Measurements from ENCODE around the gene NR3C2. TPM values are rescaled to one million over a fixed set of nuclear protein-coding genes. Genes with fewer than 3 reads are reported as not detected.

Gene NR3C2
- total RNA-seq, 4 donors from 2014 or later, result 13.1 to 24.1 (median 14.6) TPM

DNA sequence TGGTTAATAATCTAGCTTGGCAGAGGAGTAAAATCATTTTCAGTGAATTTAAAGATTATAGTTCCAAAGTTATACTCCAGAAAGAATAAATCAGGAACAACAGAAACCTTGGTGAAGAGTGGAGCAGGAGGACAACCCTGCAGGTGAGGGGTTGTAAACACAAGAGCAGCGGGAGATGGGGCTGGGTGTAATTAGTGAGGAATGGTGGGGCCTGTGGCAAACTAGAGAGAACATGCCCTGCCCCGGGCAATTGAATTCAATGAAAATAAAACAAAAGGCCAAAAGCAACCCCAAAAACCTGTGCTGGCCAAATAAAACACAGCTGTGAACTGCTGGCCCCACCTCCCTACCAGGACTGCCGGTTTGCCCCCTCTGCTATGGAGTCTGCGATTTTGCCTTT, 325.2 kb downstream of the NR3C2 start:
- Histone ChIP-seq H3K27me3 (no peaks in the 10 kb centered on the region), H3K36me3 (peaks cover 0 to 54% (median 5%) of the 10 kb centered on the region in 3 donors), H3K27ac (no peak overlapping the region), H3K9me3 (no peaks in the 10 kb centered on the region), H3K4me1 (peaks cover 0 to 21% (median 0%) of the 10 kb centered on the region in 4 donors), H3K4me3 (no peak overlapping the region)
- no peak for DNase-seq (ENCODE audit: low spot score in 2 of 2)
- TF ChIP-seq, protein P1, sequence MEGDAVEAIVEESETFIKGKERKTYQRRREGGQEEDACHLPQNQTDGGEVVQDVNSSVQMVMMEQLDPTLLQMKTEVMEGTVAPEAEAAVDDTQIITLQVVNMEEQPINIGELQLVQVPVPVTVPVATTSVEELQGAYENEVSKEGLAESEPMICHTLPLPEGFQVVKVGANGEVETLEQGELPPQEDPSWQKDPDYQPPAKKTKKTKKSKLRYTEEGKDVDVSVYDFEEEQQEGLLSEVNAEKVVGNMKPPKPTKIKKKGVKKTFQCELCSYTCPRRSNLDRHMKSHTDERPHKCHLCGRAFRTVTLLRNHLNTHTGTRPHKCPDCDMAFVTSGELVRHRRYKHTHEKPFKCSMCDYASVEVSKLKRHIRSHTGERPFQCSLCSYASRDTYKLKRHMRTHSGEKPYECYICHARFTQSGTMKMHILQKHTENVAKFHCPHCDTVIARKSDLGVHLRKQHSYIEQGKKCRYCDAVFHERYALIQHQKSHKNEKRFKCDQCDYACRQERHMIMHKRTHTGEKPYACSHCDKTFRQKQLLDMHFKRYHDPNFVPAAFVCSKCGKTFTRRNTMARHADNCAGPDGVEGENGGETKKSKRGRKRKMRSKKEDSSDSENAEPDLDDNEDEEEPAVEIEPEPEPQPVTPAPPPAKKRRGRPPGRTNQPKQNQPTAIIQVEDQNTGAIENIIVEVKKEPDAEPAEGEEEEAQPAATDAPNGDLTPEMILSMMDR (IDR thresholded peaks at IDR 0.05), result no peak
- TF ChIP-seq EP300 (IDR thresholded peaks at IDR 0.05), result no peak
- WGBS, 2 donors, result 71 to 76% methylated on average over 4 of the region's 4 CpGs

DNA sequence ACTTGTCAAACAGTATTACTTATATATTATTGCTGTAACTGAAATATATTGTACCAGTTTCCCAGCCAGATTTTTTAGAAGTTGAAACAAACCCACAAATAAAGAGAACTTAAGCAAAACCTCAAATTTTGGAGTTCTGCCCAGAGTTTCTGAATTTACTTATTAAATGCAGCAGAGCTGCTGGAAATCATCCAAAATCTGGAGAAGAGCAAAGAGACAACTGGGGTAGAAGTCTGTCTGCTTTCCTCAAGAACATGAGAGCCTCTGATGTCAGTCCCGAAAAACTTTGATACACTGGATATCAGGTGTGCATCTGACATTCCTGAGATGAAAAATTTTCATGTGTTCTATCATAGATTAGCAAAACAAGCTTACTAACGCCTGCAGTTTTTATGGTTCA, 325.9 kb downstream of the NR3C2 start:
- Histone ChIP-seq H3K9me3 (no peaks in the 10 kb centered on the region), H3K36me3 (peaks cover 0 to 54% (median 5%) of the 10 kb centered on the region in 3 donors), H3K4me3 (no peak overlapping the region), H3K27me3 (no peaks in the 10 kb centered on the region), H3K27ac (no peak overlapping the region), H3K4me1 (peaks cover 0 to 23% (median 2%) of the 10 kb centered on the region in 4 donors)
- no peak for TF ChIP-seq POLR2A (IDR thresholded peaks at IDR 0.05)
- no peak for TF ChIP-seq EP300 (IDR thresholded peaks at IDR 0.05)
- TF ChIP-seq, protein P1 (IDR thresholded peaks at IDR 0.05), result no peak
- peak in 1 of 2 donors; percentile 25 for DNase-seq (ENCODE audit: low spot score in 2 of 2)
- WGBS, 2 donors, result 35 to 45% methylated on average over 2 of the region's 2 CpGs

DNA sequence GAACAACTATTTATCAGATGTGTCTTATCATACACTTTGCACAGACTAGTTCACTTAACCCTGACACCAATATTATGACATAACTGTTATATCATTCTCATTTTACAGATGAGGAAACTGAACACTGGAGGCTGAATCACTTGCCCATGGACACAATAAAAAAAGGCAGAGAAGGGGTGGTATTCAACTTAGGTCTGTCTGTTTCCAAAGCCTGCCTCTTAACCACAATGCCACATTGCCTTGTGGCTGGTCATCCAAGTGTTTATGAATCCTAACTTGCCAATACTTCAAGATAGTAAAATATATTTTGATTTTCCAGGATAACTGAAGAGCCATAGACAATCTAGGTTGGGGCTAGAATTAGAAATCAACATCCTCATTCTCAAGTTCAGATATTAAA, 327.8 kb downstream of the NR3C2 start:
- no peak overlapping the region for H3K27ac ChIP-seq
- peaks cover 0 to 52% (median 0%) of the 10 kb centered on the region in 3 donors for H3K36me3 ChIP-seq
- no peak for DNase-seq (ENCODE audit: low spot score in 2 of 2)
- H3K4me3 ChIP-seq, result no peak overlapping the region
- H3K4me1 ChIP-seq, result peaks cover 0 to 23% (median 2%) of the 10 kb centered on the region in 4 donors
- no peaks in the 10 kb centered on the region for H3K9me3 ChIP-seq
- TF ChIP-seq, protein P1 (IDR thresholded peaks at IDR 0.05), result no peak
- no peak for TF ChIP-seq EP300 (IDR thresholded peaks at IDR 0.05)
- no peaks in the 10 kb centered on the region for H3K27me3 ChIP-seq

DNA sequence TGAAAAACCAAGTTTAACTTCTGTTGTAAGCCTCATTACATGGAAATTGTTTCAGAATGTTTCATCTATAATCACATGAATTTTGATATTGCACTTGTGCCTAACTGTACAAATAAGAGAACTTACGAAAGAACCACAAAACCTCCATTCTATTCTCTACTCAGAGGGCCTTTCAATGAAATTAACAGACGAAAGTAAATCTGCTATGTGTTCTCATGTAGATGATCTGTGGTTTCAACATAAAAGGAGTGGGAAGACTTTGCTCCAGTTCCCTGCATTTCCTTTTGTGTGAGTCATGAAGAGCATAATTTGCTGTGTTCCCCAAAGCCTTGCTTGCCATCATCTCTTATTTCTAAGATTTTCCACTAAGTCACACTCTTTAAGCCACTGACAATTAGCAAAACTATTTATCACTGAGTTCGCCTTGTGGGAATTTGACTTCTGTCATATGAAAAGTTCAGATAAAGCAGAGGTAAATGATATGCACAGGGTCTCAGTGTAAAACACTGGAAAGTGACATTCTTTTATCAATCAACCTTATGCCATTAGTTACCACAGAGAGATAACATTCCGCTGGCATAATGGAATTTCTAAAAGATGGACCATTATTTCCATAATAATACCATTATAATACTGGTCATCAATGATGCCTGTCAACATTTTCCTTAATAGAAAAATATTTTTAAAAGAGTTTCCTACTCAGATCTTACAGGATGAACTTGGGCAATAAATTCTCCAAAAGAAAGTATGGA, 329.8 kb downstream of the NR3C2 start:
- no peak for TF ChIP-seq POLR2A (IDR thresholded peaks at IDR 0.05)
- no peak for TF ChIP-seq EP300 (IDR thresholded peaks at IDR 0.05)
- TF ChIP-seq, protein P1 (IDR thresholded peaks at IDR 0.05), result no peak
- H3K27me3 ChIP-seq, result no peaks in the 10 kb centered on the region

DNA sequence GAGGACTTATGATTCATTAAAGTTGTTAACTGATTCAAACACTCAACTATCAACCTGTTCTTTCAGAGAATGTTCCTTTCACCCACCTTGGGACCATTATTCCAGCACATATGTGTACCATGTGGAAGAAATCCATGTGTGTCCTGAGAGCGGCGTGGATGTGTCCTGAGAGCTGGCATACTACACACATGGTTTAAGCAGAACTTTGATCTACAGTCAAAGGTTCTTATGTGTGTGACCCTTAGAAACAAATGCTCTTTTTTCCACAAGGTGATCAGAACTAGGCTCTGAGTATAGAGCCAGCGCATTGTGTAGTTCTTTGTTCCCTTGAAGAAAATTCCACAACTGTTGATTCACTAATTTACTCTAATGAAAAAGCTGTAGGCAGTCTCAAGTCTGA, 332.0 kb downstream of the NR3C2 start:
- no peak for DNase-seq (ENCODE audit: low spot score in 2 of 2)
- Histone ChIP-seq H3K4me3 (no peak overlapping the region), H3K9me3 (peaks cover 0 to 18% (median 0%) of the 10 kb centered on the region in 4 donors), H3K4me1 (peaks cover 0 to 5% (median 2%) of the 10 kb centered on the region in 4 donors), H3K27ac (no peak overlapping the region), H3K36me3 (peaks cover 0 to 64% (median 0%) of the 10 kb centered on the region in 3 donors), H3K27me3 (no peaks in the 10 kb centered on the region)
- TF ChIP-seq EP300 (IDR thresholded peaks at IDR 0.05) (no peak), POLR2A (IDR thresholded peaks at IDR 0.05) (no peak)
- TF ChIP-seq, protein P1 (IDR thresholded peaks at IDR 0.05), result no peak
- 86 to 93% methylated on average over 3 of the region's 3 CpGs for WGBS, 2 donors

More for the DNA sequence above, 329.8 kb downstream of the NR3C2 start:
- peaks cover 0 to 4% (median 0%) of the 10 kb centered on the region in 4 donors for H3K9me3 ChIP-seq
- peaks cover 0 to 23% (median 2%) of the 10 kb centered on the region in 4 donors for H3K4me1 ChIP-seq
- WGBS, 2 donors, result 55 to 64% methylated on average over 4 of the region's 4 CpGs
- H3K4me3 ChIP-seq, result no peak overlapping the region
- peak overlapping the region in 1 of 4 donors; percentile 47 for H3K27ac ChIP-seq
- peaks cover 0 to 52% (median 0%) of the 10 kb centered on the region in 3 donors for H3K36me3 ChIP-seq
- no peak for DNase-seq (ENCODE audit: low spot score in 2 of 2)

Data from tibial nerve (tissue), 4 donors.